ENCODE data around the gene HENMT1.

HENMT1 gene

DNA sequence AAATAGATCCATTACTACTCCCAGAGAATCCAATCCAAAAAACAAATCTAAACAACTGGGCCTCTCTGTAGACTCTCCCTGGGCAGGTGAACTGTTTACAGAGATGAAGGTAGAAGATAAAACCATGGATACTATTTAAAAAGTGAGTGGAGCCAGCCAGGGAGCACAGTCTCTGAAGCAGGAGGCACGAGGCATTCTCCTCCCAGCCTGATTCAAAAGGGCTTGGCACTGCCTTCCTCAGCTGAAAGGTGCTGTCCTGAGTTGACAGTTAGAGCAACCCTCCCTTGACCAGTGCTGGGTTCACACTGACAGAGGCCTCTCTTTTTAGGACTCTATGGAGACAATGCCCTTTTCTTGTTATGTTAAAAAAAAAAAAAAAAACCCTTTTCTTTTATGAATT is 36.8 kb downstream of the HENMT1 start:
- FAIRE-seq = no peak

DNA sequence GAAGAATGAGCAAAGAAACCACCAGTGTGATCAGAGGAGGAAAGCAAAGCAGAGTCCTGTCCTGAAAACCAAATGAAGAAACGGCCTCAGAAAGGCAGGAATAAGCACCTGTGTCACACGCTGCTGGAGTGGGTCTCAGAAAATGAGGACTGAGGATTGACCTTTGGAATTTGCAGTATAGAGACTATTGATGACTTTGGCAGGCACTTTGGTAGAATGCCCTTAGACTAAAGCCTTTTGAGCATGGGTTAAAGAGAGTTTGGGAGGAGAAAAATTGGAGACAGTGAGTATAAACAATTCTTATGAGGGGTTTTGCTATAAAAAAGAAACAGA is 43.2 kb downstream of the HENMT1 start:
- FAIRE-seq = no peak

DNA sequence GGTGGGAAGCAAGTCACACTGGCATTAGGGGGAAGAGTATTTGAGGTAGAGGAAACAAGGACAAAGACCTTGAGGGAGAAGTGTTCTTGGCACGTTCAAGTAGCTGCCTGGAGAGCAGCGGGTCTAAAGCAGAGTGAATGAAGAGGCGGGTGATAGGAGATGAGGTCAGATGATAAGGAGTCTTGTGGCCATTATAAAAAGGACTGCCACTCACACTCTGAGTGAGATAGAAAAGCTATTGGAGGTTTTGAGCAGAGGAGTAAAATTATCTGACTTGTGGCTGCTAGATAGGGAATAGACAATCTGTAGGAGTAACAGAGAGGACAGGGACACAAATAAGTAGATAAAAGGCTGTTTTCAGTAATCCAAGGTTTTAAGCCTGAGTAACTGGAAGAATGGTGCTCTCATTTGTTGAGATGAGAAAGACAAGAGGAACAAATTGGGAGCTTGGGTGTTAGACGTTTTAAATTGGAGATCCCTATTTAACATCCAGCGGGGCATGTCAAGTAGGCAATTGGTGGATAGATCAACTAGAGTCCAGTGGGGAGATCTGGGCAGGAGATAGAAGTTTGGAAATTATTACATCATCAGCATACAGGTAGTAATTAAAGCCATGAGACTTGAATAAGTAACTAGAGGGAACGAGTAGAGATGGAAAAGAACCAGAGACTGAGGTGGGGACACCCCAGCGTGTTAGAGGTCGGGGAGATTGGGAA is 43.7 kb downstream of the HENMT1 start:
- no peak for FAIRE-seq

DNA sequence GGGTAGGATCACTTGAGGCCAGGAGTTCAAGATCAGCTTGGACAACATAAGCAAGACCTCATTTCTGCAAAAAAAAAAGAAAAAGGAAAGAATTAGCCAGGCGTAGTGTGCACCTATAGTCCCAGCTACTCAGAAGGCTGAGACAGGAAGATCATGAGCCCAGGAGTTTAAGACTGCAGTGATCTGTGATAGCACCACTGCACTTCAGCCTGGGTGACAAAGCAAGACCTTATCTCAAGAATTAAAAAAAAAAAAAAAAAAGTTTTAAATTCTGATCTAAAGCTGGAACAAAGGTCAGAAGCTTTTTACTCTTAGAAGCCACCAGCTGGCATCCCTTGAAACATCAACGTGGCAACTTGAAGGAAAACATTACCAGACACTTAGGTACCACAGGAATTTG is 45.3 kb downstream of the HENMT1 start:
- no peak for FAIRE-seq

DNA sequence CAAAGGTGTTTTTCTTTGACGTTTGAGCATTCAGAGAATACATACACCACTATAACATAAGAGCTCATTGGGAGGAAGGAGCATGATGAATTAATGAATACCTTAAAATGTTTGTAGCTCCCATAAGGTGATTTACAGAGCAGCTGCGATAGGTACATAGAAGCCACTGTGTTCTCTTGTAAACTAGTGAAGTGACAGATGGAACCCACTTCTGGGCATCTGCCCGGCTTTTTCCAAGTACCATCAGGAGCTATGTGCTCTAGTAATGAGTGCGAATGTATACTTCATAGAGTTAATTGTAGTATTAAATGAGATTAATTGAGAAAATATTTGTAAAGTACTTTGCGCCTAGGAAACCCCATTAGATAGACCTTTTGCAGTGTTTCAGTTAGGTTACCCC is 48.4 kb downstream of the HENMT1 start:
- FAIRE-seq = no peak

DNA sequence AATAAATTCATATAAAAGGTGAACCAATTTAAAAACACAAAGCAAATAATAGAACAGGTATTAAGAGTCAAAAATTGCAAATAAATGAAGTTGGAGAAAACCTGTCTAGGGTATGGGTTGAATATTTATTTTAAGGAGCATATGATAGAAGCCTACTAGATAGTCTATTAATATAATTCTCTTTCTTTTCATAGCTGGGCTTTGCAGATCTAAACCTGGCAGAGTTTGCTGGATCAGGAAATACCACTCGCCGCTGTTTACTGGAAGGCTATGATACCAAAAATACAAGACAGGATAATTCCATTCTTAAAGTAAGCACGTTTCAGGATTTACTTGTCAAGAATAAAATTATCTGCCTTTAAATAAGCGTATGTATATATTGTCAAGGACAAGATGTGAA is 48.9 kb downstream of the HENMT1 start:
- FAIRE-seq = no peak

DNA sequence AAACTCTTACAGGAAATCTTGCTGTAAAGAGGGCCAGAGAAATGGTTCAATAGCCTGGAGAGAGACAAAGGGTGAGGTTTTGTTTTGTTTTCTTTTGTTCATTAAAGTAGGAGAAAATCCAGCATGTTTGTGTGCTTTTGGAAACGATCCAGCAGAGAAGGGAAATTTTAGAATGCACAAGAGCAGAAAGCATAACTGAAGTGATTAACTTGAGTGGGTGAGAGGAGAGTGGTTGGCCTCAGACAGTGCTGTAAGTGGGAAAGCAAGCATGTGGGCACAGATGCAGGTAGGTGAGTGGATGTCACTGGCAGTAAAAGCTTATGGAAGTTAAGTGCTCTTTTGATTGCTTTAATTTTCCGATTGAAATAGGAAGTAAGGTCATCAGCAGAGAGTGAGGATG is 50.8 kb downstream of the HENMT1 start:
- no peak for FAIRE-seq

DNA sequence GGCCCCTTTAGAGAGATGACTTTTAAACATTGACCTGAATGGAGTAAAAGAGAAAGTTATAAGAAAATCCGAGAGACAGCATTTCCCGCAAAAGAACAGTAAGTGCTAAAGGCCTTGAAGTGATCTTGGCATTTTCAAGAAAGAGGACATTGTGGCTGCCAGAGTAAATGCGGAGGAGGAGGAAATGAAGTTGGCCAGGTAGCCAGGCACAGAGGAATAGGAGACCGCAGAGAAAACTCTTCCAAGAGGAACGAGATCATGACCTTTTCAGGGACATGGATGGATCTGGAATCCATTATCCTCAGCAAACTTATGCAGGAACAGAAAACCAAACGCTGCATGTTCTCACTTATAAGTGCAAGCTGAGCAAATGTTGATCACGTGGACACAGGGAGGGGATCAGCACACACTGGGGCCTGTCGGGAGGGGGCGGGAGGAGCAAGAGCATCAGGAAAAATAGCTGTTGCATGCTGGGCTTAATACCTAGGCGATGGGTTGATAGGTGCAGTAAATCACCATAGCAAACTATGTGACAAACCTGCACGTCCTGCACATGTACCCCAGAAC is 51.3 kb downstream of the HENMT1 start:
- no peak for FAIRE-seq

DNA sequence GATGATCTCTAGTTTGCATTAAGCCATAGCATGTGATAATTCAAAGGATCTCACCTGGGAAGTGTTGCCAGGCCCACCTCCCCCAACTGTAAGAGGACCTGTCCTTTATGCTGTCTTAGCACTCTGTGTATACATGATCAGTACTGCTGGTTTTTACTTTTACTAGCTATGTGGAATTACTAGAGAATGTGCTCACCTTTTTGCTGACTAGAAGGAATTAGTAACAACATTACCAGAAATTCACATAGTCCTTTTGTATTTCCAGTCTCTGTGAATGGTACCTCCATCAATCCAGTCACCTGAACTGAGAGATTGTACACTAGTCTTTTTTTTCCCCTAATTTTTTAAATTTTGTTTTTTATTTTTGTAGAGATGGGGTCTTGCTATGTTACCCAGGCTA is 54.4 kb downstream of the HENMT1 start:
- no peak for FAIRE-seq

DNA sequence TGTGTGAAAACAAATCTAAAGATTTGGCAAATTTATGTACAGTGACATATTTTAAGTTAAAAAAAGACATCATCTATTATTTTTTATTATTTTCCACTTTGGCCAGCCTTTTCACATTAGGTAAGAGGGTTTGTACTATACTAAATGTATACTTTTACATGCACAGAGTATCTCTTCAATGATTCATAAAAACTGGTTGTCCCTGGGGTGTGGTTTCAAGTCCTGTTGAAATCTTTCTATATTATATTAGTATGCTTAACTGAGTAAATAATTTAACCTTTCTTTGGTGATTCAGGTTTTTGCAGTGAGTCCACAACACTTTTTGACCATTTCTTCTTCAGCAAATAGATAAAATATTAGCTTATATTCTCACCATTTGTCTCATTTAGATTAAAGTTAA is 55.3 kb downstream of the HENMT1 start:
- no peak for FAIRE-seq

DNA sequence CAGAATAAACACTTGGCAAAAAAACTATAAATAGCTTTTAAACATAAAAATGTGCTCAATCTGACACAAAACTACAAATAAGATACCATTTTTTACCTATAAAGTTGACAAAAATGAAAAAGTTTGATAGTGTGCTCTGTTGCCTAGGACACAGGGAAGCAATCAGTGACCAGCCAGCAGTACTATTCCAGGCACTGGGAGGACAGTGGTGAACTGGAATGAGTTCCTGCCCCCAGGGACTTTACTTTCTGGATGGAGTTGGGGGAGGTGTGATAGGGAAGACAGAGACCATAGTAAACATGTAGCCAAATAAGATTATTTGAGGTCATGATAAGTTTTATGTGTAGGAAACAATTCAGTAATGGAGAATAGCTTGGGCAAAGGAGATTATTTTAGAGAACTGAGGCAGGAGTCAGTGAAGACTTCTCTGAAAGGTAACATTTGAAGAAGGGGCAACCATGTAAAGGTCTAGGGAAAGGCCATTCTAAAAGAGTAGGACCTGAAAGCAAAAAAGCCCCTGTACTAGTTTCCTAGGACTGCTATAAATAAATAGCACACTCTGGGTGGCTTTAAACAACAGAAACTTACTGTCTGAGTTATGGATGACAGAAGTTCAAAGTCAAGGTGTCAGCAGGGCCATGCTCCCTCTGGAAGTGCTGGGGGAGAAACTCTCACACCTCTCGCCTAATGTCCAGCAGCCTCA is 59.0 kb downstream of the HENMT1 start:
- FAIRE-seq = no peak

DNA sequence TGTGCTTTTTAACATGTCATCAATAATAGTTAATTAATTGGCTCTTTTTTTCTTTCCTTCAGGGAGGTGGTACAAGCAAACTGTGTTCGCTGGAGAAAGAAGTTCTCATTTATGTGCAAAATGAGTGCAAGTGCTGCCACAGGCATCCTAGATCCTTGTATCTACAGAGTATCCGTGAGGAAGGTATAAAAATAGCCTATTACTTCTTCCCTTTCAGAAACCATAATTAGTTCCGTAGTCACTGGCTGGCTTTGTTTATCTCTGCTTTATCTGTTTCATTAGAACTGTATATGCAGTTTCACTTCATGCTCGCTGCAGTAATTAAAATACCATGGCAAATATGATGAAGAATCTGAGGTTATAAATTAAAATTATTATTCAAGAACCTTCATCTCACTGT is 60.4 kb downstream of the HENMT1 start:
- FAIRE-seq = no peak

DNA sequence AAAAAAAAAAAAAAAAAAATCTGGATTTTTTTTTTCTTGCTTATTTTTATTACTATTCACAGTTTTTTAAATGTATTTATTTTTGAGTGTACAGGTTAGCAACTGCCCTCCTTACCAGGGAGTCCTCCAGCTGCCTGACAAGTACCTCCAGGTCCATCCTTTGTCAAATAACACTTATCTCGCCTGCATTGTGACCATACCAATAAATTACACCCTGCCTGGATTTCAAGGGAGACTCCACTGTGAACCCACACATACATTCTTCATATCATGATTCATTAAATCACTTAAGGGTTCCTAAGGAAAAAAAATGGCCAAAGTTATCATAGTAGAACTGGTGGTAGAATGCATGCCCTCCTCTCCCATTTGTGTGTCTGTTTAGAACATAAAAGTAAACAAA is 62.6 kb downstream of the HENMT1 start:
- no peak for FAIRE-seq

Data from colon (tissue), 2 donors.